GM18502 (cell line): ENCODE results near the gene PIGM.

Source experiments
- ATAC-seq: cut with Tn5 transposase; IDR thresholded peaks from one replicate; pipeline ENCODE4 v1.9.1; 2021; ENCODE audit warnings: mild to moderate bottlenecking; ENCODE audit not compliant: unreplicated experiment, poor library complexity

PIGM gene

DNA sequence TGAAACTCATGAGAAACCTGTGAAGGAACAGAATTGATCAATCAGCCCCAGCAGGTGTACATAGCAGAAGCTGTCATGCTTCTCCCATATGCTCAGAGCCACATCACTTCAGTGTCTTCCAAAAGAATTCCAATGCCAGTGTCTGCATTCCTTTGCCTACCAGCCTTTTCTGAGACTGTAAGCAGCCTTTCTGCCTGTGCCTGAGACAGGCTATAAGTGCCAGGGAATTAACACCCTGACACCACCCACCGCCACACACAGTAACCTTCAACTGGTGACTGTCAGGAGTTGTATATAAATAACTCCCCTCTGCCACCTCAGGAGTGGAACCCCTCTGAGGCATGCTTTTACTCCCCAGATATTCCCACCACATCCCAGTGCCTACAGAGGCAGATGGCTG is 39.6 kb downstream of the PIGM start:
- no peak for ATAC-seq

DNA sequence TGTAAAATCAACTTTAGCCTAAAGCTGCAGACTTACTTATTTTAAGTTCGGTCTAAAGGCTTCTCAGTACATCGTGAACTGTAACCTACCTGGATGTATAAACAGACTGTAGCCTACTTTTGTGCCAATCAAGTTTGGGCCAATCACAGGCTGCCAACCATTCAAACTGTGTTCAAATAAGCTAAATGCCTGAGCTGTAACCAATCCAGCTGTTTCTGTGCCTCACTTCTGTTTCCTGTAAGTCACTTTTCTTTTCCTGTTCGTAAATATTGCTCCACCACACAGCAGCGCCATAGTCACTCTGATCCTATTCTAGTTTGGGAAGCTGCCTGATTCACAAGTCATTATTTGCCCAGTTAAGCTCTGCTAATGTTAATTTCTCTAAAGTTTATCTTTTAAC is 40.3 kb downstream of the PIGM start:
- no peak for ATAC-seq

DNA sequence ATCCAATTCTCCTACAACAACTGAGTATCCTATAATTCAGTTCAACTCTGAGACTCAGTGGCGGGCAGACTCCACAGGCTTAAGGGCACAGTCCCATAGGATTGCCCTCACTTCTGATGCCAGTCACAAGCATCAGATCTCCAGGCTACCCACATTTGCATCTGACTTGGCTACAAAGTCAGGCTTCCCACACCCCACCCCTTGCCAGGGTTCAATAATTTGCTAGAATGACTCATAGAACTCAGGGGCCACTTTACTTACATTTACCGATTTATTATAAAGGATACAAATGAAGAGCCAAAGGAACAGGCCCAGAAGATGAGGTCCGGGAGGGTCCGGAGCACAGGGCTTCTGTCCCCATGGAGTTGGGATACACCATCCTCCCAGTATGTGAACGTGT is 41.8 kb downstream of the PIGM start:
- no peak for ATAC-seq

DNA sequence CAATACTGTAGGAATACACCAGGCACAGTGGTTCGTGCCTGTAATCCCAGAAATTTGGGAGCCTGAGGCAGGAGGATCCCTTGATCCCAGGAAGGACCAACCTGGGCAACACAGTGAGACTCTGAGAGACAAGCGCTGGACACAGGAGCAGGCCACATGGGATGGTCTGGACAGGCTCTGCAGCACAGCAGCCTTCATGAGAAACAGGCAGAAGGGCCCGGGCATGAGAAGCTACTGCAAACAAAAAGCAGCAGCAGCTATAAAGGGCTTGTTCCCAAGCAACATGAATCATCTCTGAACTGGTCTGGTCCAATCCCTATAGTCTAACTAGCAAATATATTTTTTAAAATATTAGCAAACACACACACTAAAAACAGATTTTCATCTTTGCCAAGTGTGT is 42.2 kb downstream of the PIGM start:
- no peak for ATAC-seq

DNA sequence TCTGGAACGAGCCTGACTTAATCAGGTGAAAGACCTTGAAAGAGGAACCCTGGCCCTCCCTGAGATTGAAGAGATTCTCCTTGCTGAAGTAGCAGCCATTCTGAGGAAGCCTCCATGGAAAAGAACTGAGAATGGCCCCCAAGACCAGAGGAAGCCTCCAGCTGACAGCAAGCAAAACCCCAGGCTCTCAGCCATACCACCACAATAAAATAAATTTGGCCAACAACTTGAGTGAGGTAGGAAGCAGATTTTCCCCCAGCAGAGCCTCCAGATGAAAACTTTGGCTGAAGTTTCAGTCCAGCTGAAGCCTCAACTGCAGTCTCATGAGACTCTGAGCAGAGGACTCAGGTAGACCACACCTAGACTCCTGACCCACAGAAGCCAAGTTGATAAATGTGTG is 43.8 kb downstream of the PIGM start:
- no peak for ATAC-seq

DNA sequence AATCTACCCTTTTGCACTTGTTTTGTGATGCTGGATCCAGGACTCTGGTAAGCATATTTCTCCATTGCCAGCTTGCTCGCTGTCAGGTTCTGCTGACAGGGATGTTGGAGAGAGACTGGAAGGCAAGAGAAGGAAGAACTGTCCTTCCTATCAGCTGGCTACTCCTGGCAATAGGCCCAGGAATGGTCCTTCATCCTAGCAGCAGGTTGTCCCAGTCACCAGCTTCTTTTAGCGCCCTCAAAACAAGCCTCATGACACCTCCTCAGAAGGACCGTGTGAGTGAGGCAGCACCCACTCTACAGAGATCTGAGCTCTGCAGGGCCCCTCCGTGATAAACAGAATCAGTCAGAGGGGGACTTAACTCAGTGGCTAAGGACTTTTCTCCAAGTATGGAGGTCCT is 44.6 kb downstream of the PIGM start:
- ATAC-seq, result no peak

DNA sequence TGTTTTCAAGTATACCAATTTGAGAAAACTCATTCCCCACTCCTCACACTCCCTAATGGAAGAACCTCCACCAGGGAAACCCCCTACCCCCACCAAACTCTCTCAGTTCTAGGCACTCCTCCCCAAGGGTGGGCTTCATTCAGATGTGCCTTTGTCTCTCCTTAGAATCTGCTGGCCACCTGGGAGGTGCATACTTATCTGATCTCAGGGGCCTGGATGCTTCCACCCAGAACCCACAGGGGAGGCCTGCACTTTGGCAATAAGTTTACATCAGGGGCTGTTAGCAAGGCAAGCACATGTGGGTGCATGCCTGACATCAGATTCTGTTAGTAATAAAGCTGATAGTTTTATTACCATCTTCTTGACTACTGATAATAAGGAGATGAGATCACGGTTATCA is 45.3 kb downstream of the PIGM start:
- no peak for ATAC-seq

DNA sequence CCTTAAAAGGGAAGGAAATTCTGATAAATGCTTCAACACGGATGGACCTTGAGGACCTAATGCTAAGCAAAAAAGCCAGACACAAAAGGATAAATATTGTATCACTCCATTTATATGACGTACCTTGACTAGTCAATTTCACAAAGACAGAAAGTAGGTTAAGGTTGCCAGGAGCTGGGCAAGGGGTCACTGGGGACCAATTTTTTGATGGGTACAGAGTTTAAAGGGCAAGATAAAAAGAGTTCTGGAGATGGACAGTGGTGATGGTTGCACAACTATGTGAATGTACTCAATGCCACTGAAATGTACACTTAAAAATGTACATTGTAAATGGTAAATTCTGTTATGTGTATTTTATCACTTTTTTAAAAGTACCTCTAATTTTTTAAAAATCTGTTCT is 45.7 kb downstream of the PIGM start:
- no peak for ATAC-seq

DNA sequence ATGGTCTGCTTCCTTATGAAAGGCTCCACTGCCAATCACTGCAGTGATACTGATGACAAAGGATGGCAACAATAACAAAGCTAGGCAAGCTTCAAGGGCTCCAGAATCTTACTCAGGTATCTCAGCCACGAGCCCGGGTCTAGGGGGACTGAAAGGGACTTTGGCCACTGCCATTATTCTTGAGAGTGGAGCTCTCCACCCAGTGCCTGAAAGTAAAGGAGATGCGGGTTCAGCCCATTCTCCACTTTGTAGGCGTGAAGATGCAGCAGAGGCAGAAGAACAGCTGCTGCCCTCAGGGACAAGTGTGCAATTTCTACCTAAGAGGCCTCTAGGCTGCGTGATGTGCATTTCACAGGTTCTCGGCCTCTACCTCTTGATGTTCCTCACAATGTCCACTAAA is 46.3 kb downstream of the PIGM start:
- no peak for ATAC-seq

DNA sequence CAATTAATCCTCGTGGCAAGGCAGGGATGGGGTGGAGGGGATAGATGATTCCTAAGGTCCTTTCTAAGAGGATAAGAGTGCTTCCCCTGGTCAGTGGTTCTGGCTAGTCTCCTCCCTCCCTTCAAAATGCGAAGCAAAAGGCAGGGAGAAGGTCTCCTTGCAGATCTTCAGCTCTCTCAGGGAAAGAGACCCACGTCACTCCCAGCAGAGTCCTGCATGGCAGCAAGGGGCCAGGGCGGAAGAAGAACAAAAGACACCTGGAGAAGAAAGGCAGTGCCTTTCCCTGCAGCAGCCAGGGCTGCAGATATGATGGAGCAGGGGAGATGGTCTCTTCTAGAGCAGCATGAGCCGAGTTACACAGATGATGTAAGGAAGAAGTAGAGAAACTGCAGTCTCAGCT is 48.1 kb downstream of the PIGM start:
- no peak for ATAC-seq

DNA sequence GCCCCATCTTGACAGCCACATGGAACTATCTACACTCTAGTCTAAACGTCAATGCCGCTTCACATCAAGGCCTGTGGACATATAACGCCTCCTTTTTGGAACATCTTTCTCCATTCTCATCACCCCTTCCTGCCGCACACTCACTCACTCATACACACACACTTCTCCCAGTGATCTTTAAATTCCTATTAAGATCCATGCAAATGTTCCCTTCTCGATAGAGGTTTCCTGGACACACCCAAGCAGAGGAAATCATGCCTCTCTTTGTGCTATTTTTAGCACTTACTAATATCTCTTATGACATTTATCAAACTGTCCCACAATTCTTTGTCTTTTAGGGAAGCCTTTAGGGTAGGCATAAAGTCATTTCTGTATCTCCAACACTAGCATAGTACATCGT is 49.5 kb downstream of the PIGM start:
- no peak for ATAC-seq

DNA sequence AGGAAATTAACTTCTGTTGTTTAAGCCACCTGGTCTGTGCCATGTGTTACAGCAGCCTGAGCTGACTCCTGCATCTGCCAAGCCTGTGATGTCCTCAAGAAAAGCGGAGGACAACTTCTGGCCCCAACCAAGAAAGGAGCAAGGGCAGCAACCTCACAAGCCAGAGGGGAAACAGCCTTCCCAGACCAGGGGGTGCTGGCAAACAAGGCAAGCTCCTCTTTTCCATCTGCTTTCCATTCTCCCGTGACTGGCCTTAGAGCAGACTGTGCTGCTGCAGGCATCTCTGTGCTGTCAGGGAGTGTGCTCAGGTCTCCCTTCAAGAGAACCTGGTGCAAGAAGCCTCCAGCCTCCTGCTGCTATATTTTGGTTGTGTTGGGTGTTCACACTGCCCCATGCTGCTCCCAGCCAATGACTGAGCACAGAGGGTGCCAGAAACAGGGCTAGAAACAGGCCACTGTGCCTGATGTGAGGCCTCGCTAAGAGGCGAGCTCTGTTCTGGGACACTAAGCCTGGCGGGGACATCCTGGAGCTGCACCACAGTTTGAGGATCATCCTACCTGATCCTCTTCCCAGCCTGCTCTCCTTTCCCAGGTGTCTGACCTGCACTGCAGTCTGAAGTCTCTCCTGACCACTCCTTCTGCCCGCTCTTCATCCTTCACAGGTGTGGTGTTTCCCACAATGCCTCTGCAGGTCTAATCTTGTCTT is 50.3 kb downstream of the PIGM start:
- ATAC-seq, result no peak

DNA sequence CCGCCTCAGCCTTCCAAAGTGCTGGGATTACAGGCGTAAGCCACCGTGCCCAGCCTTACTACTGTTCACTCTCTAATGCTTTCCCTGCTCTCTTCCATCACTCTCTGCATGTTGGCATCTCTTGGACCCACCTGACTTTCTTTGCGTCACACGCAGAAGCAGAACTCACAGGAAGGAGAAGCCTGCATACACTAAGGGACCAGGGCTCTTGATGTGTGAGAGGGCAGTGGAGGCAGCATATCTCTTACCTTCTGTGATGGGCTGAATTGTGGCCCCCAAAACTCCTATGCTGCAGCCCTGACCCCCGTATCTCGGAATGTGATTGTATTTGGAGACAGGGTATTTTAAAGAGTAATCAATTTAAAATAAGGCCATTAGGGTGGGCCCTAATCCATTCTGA is 51.0 kb downstream of the PIGM start:
- ATAC-seq, result no peak

DNA sequence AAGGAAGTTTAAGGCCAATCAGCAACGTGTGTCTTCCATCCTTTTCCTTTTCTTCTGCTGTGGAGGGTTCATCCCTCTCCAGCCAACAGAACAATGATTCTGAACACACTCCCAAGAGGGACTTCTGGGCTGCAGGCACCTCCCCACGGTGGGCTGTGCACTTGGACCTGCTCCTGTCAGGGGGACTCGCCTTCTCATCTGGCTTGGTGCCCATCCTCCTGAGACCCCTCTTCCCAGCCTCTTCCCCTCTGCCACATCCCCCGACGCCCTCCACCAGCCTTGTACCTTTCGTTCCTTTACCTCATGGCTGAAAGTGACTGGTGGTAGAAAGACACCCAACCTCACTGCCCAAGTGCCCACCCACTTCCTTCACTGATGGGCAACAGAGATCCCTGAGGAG is 51.7 kb downstream of the PIGM start:
- no peak for ATAC-seq

DNA sequence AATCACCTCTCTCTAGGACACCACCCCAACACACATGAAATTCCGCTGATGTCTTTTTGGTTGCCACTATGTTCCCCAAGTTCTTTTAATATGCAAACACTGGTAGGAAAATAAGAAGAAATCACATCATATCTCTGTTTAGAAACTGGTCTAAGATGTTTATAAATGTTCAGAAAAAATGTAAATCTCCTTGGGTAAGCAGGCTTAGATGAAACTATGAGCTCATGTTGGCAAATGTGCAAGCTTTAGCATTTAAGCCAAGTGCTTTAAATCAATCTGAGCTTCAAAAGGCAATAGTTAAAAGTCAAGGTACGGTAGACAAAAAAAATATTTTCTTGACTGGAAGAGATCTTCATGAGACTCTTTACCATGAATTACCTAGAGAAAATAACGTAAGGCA is 52.5 kb downstream of the PIGM start:
- no peak for ATAC-seq

DNA sequence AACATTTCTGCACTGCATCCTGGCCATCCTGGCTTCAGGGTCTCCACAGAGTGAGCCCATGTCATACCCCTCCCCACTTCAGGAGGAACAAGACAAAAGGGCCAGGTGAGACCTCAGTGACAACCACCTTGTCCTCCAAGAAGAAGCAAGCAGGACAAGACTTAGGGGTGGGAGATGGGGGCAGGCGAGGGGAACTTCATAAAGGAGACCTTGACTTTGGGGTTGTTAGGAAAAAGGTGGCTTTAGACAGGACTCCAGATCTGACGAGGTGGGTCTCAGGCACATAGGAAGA is 53.7 kb downstream of the PIGM start:
- ATAC-seq, result no peak

DNA sequence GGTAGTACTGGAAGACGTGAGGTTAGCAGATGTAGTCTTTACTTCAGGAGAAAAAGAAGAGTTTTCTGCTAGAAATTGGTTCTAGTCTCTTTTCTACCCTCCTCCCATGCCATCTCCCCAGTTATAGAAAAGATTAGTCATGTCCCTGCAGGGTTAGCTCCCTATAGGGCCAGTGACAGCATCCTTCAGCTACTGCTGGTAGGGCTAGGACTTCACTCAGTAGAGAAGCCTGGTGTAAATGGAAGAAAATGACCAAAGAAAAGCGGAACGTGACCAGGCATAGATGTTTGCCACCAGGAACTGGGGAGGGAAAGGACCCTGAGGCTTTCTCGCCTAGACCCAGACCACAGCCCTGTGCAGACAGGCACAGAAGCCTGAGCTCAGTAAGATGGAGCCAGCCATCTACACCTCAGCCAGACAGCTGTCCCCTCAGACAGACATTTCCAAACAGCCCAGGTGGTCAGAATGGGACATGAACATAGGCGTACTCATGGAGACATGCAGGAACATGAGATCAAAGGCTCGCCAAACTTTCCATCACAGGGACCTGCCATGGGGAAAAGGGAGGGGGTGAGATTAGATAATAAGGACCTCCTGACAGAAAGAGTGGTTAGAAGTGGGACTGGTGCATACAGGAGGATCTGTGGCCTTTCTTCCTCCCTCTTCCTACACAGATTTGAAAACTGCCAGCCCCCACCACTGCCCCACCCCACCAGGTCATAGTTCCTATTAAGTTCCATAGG is 54.3 kb downstream of the PIGM start:
- ATAC-seq, result no peak
